Measurements from ENCODE around the gene NFRKB.

GRCh38 chr11:129854232-129854805, 41.1 kb downstream of the NFRKB start:
- TF ChIP-seq CTCF (IDR thresholded peaks at IDR 0.05) (no peak), POLR2A (IDR thresholded peaks at IDR 0.05) (no peak)

Measured in tibial nerve (tissue), 3 donors.